Upper lobe of left lung (tissue), 4 donors: ENCODE measurements around the gene SMC1B.

Source experiments
- POLR2A ChIP-seq, 4 donors: fragments of 450-650 bp; IDR thresholded peaks; one replicate each; pipeline ENCODE4 v1.5.1; 2016 to 2017; ENCODE audit warnings: antibody characterized with exemption in 4 of 4, mild to moderate bottlenecking in 2 of 4
- TF ChIP-seq, protein P1 (sequence below), 6 experiments: fragments of 450-650 bp in 4 of 6; fragments of 200-600 bp in 2 of 6; sonication (generic) in 2 of 6; IDR thresholded peaks; one replicate each; pipeline ENCODE4 v1.5.1; 2016 to 2019; ENCODE audit warnings: antibody characterized with exemption in 6 of 6

DNA sequence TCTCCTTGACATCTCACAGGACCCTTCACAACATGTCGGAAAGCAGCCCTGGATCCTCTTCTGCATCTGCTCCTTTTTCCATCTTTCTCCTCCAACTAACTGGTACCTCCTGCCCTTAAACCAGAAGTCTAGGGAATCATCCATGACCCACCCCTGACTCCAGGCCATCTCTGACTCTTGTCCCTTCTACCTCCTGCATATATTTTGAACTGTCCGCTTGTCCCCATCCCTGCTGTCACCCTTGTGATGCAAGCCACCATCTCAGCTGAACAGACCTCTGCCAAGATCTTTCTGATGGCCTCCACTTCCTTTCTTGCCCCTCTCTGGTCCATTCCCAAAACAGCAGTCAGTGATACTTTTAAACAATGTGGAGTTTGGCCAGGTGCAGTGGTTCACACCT is 7.1 kb upstream of the SMC1B start:
- TF ChIP-seq, protein P1, sequence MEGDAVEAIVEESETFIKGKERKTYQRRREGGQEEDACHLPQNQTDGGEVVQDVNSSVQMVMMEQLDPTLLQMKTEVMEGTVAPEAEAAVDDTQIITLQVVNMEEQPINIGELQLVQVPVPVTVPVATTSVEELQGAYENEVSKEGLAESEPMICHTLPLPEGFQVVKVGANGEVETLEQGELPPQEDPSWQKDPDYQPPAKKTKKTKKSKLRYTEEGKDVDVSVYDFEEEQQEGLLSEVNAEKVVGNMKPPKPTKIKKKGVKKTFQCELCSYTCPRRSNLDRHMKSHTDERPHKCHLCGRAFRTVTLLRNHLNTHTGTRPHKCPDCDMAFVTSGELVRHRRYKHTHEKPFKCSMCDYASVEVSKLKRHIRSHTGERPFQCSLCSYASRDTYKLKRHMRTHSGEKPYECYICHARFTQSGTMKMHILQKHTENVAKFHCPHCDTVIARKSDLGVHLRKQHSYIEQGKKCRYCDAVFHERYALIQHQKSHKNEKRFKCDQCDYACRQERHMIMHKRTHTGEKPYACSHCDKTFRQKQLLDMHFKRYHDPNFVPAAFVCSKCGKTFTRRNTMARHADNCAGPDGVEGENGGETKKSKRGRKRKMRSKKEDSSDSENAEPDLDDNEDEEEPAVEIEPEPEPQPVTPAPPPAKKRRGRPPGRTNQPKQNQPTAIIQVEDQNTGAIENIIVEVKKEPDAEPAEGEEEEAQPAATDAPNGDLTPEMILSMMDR (IDR thresholded peaks at IDR 0.05): no peak
- TF ChIP-seq POLR2A (IDR thresholded peaks at IDR 0.05): no peak
